Activated CD4-positive, alpha-beta T cell treated with anti-CD3 and anti-CD28 coated beads for 36 hours (primary cell): ENCODE results near the gene SHC3. TPM values are rescaled to one million over a fixed set of nuclear protein-coding genes. Genes with fewer than 3 reads are reported as not detected.
"Not testable (repeated sequence)": the region's sequence is repeated elsewhere in the genome, so short reads cannot be mapped to it uniquely, and the experiment has no call there.

ENCODE experiments used
- ATAC-seq: fragments of 200-7000 bp; cut with Tn5 transposase; one replicate; pipeline ENCODE4 v1.10.0; 2021; ENCODE audit warnings: mild to moderate bottlenecking, moderate library complexity
- CTCF ChIA-PET: fragments of 350-600 bp; sonication (Branson Sonifier 250); formaldehyde crosslinking; loops from one replicate; lab custom pipeline; 2021; ENCODE audit warnings: antibody characterized with exemption; lab: Charles Lee
- POLR2A ChIA-PET: fragments of 350-600 bp; sonication (Branson Sonifier 250); formaldehyde crosslinking; loops from one replicate; lab custom pipeline; 2021; ENCODE audit warnings: antibody characterized with exemption, inconsistent platforms; lab: Charles Lee
- DNase-seq: peaks from one replicate; pipeline ENCODE4 v3.0.0-alpha.2; 2020
- H3K27ac Mint-ChIP-seq: one replicate; pipeline ENCODE4 v1.8.0; 2021; ENCODE audit warnings: mixed read lengths
- H3K27me3 Mint-ChIP-seq: one replicate; pipeline ENCODE4 v1.8.0; 2021; ENCODE audit warnings: mixed read lengths
- H3K36me3 Mint-ChIP-seq: one replicate; pipeline ENCODE4 v1.8.0; 2021; ENCODE audit warnings: low read depth, mixed read lengths
- H3K4me1 Mint-ChIP-seq: one replicate; pipeline ENCODE4 v1.8.0; 2021; ENCODE audit warnings: mixed read lengths
- H3K4me3 Mint-ChIP-seq: one replicate; pipeline ENCODE4 v1.8.0; 2021; ENCODE audit warnings: mild to moderate bottlenecking, moderate library complexity, mixed read lengths
- H3K9me3 Mint-ChIP-seq: one replicate; pipeline ENCODE4 v1.8.0; 2021; ENCODE audit warnings: low read depth, mixed read lengths
- intact Hi-C, 2 experiments: fragments of 100-400 bp; cut with DNase I in 1 of 2; cut with micrococcal nuclease in 1 of 2; formaldehyde crosslinking; loops; one replicate each; pipeline versions ENCODE4 v1.14.2 to v1.15.1; 2022 to 2024; cut with DNase I, micrococcal nuclease
- total RNA-seq, 2 experiments: library from RNA; stranded (reverse); gene quantifications; one replicate each; pipeline ENCODE4 v1.2.3, GENCODE V29; 2021

The SHC3 gene
- total RNA-seq, 2 experiments from 2014 or later = not detected

DNA sequence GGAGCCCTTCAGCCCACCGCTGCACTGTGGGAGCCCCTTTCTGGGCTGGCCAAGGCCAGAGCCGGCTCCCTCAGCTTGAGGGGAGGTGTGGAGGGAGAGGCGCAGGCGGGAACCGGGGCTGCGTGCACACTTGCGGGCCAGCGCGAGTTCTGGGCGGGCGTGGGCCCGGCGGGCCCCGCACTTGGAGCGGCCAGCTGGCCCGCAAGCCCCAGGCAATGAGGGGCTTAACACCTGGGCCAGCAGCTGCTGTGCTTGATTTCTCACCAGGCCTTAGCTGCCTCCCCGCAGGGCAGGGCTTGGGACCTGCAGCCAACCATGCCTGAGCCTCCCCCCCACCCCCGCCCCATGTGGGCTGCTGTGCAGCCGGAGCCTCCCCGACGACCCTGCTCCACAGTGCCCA is 30.7 kb upstream of the SHC3 start:
- CTCF ChIA-PET = not testable (repeated sequence)

DNA sequence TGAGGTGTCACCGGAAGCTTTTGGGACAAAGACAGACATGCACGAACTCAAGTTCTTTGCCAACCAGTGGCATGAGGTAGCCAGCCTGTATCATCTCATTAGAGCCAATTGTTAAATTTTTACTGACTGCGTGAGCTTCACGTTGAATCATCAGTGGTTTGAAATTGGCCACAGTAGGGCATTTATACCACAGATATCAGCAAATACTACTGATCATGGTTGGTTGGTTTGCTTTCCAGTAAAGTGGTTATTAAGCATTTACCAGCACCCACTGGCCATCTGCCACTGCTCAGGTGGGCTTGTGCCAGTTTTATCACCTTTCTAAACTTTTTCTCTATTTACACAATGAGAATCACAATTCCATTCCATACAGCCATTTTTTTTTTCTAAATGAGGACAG is 28.4 kb upstream of the SHC3 start:
- ATAC-seq (no peak), DNase-seq (no peak)
- ChIA-PET POLR2A (no interaction called here), CTCF (interaction anchor here (0.9 kb wide), 1 partner anchor 14 kb away, joined by 3 read pairs; no protein-coding TSS in a partner anchor)
- H3K27ac Mint-ChIP-seq = no peak overlapping the region
- H3K9me3 Mint-ChIP-seq = peaks cover 6% of the 10 kb centered on the region
- H3K4me3 Mint-ChIP-seq = no peak overlapping the region
- H3K27me3 Mint-ChIP-seq = peaks cover 2% of the 10 kb centered on the region
- H3K4me1 Mint-ChIP-seq = no peaks in the 10 kb centered on the region
- intact Hi-C loops = no loop called here
- peaks cover under 1% of the 10 kb centered on the region for H3K36me3 Mint-ChIP-seq

More for the DNA sequence above, 30.7 kb upstream of the SHC3 start:
- H3K27ac Mint-ChIP-seq, DNase-seq, ATAC-seq, H3K4me1 Mint-ChIP-seq, H3K27me3 Mint-ChIP-seq, H3K9me3 Mint-ChIP-seq, H3K4me3 Mint-ChIP-seq, intact Hi-C loops, POLR2A ChIA-PET, H3K36me3 Mint-ChIP-seq: not testable (repeated sequence)

DNA sequence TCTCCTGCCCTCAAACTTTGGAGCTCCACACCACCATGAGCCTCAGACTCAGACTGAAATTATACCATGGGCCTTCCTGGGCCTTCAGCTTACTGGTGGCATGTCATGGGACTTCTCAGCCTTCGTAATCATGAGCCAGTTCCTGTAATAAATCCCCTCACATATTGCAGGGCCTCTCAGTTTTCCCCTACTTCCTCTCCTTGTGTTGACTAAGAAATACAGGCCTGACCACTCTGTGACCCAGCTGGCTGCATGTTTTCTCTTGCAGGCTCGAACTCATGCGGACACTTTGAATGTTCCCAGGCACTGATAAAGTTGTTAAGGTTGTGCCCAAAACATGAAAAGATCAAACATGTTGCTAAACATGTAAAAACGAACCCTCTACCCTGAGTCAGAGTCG is 26.2 kb upstream of the SHC3 start:
- Mint-ChIP-seq H3K4me3 (no peak overlapping the region), H3K27me3 (peaks cover 4% of the 10 kb centered on the region), H3K9me3 (peaks cover 14% of the 10 kb centered on the region), H3K36me3 (peaks cover 2% of the 10 kb centered on the region), H3K27ac (no peak overlapping the region), H3K4me1 (no peaks in the 10 kb centered on the region)
- ATAC-seq (no peak), DNase-seq (no peak)
- ChIA-PET CTCF (no interaction called here), POLR2A (no interaction called here)
- intact Hi-C loops = no loop called here

DNA sequence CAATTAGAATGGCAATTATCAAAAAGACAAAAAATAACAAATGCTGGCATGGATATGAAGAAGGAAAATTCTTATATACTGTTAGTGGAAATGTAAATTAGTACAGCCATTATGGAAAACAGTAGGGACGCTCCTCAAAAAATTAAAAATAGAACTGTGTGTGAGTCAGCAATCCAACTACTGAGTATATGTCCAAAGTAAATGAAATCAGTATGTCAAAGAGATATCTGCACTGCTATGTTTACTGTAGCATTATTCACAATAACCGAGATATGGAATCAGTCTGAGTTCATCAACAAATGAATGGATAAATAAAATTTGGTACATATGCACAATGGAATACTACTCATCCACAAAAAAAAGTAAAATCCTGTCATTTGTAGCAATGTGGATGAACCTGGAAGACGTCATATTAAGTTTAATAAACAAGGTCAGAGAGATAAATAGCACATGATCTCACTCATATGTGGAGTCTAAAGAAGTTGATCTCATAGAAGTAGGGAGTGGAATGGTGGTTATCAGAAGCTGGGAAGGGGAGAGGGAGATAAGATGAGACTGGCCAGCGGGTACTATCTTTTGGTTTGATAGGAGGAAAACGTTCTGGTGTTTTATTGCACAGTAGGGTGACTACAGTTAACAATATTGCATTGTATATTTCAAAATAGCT is 16.6 kb upstream of the SHC3 start:
- DNase-seq = no peak
- CTCF ChIA-PET = no interaction called here
- intact Hi-C loops = no loop called here
- POLR2A ChIA-PET = no interaction called here
- Mint-ChIP-seq H3K4me1 (no peaks in the 10 kb centered on the region), H3K9me3 (peaks cover 4% of the 10 kb centered on the region), H3K36me3 (no peaks in the 10 kb centered on the region), H3K27ac (no peak overlapping the region), H3K4me3 (no peak overlapping the region), H3K27me3 (peaks cover 14% of the 10 kb centered on the region)
- no peak for ATAC-seq

DNA sequence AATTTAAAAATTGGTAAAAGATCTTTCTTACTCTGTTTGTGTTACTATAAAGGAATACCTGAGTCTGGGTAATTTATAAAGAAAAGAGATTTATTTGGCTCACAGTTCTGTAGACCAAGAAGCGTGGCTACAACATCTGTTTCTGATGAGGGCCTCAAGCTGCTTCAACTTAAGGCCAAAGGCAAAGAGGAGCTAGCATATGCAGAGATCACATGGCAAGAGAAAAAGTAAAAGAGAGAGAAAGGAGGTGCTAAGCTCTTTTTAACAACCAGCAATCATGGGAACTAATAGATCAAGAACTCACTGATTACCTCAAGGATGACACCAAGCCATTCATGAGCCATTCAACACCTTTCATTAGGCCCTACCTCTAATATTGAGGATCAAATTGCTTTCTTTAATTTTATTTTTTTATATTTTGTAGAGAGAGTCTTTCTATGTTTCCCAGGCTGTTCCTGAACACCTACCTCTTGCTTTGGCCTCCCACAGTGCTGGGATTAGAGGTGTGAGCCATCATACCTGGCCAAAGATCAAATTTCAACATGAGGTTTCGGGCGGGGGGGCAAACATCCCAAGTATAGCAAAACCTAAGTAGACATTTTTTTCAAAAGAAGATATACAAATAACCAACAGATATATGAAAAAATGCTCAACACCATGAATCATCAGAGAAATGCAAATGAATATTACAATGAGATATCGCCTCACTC is 16.0 kb upstream of the SHC3 start:
- no peak overlapping the region for H3K27ac Mint-ChIP-seq
- peaks cover 3% of the 10 kb centered on the region for H3K9me3 Mint-ChIP-seq
- no peaks in the 10 kb centered on the region for H3K36me3 Mint-ChIP-seq
- POLR2A ChIA-PET = no interaction called here
- intact Hi-C loops = no loop called here
- DNase-seq (no peak), ATAC-seq (no peak)
- H3K4me3 Mint-ChIP-seq = no peak overlapping the region
- H3K27me3 Mint-ChIP-seq = peaks cover 14% of the 10 kb centered on the region
- CTCF ChIA-PET = interaction anchor here (0.6 kb wide), 1 partner anchor 760 kb away, joined by 3 read pairs; no protein-coding TSS in a partner anchor
- no peaks in the 10 kb centered on the region for H3K4me1 Mint-ChIP-seq

DNA sequence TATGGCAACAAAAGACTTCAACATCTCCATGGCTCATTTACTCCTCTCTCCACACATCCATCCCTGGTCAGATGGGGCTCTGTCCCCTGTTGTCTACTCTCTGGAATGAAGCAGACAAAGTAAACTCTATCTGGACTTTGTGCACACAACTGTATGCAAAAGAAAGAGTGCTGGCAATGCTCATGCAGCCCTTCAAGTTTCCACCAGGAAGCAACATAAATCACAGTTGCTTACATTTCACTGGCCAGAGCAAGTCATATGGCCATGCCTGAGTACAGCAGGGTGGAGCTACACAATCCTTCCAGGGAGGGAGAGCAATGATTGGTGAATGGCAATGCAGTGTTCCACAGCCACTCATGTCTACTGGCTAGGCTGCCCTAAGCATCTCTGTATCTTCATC is 12.4 kb upstream of the SHC3 start:
- H3K27ac Mint-ChIP-seq = no peak overlapping the region
- ATAC-seq (no peak), DNase-seq (no peak)
- H3K4me1 Mint-ChIP-seq = no peaks in the 10 kb centered on the region
- no peaks in the 10 kb centered on the region for H3K9me3 Mint-ChIP-seq
- intact Hi-C loops = no loop called here
- ChIA-PET CTCF (interaction anchor here (0.6 kb wide), 2 partner anchors 1170 to 1421 kb away, joined by 3 to 4 read pairs; no protein-coding TSS in a partner anchor), POLR2A (no interaction called here)
- no peaks in the 10 kb centered on the region for H3K36me3 Mint-ChIP-seq
- peaks cover 16% of the 10 kb centered on the region for H3K27me3 Mint-ChIP-seq
- no peak overlapping the region for H3K4me3 Mint-ChIP-seq

DNA sequence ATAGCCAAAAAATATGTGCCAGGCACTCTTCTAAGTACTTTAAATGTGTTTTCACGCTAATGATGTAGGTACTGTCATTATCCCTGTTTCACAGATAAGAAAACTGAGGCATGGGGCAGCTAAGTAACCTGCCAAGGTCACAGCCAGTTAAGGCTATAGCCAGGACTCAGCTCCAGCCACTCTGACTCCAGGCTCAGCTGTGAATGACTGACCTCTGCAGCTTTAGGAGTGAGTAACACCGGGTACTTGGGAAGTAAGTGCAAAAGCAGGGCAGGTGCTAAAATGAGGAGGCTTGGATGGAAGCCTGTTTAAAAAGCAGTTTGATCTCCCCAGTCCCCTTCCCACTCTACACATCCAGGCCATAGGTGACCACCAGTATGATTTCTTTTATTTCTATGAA is 10.6 kb upstream of the SHC3 start:
- Mint-ChIP-seq H3K4me1 (no peaks in the 10 kb centered on the region), H3K27ac (no peak overlapping the region), H3K36me3 (no peaks in the 10 kb centered on the region), H3K4me3 (no peak overlapping the region), H3K27me3 (peaks cover 16% of the 10 kb centered on the region), H3K9me3 (no peaks in the 10 kb centered on the region)
- ATAC-seq = no peak
- no peak for DNase-seq
- intact Hi-C loops = no loop called here
- CTCF ChIA-PET = no interaction called here
- POLR2A ChIA-PET = no interaction called here

DNA sequence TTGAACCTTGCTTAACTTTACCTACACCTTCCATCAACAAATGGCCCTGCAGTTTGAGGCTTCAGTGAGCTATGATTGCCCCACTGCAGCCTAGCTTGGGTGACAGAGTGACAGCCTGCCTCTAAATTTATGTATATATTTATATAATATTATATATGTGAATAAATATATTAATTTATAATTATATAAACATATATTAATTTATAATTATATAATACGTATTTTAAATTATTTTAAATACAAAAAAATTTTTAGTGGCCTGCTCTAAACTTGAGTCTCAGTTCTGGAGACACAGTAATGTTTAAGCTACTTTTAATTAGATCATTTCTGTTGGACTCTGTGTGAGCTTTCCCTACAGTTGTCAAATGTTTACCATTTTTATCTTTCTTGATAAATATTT is 9.3 kb upstream of the SHC3 start:
- Mint-ChIP-seq H3K36me3 (no peaks in the 10 kb centered on the region), H3K4me3 (no peak overlapping the region), H3K27ac (no peak overlapping the region), H3K27me3 (peaks cover 16% of the 10 kb centered on the region), H3K4me1 (no peaks in the 10 kb centered on the region), H3K9me3 (no peaks in the 10 kb centered on the region)
- intact Hi-C loops = no loop called here
- DNase-seq (no peak), ATAC-seq (no peak)
- POLR2A ChIA-PET = no interaction called here
- CTCF ChIA-PET = interaction anchor here (1.4 kb wide), 1 partner anchor 23 kb away, joined by 3 read pairs; no protein-coding TSS in a partner anchor

DNA sequence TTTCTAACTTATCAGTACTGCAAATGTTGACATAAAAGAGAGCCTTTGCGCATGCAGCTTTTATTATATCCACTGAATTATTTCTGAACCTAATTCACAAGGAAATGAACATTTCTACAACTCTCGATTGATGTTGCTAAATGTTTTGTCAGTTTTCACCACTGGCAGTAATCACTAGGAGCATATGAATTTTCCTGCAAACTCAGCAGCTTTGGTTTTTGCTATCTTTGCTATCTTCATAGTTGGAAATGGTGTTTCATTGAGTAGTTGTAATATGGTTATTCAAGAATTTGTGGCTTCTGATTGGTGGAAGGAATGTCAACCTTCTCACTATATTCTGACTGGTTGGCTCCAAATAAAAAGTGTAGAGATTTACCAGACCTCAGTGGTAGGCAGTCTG is 8.9 kb upstream of the SHC3 start:
- intact Hi-C loops = no loop called here
- no peaks in the 10 kb centered on the region for H3K9me3 Mint-ChIP-seq
- ATAC-seq (no peak), DNase-seq (no peak)
- no peaks in the 10 kb centered on the region for H3K4me1 Mint-ChIP-seq
- H3K27ac Mint-ChIP-seq = no peak overlapping the region
- CTCF ChIA-PET = interaction anchor here (1.4 kb wide), 1 partner anchor 23 kb away, joined by 3 read pairs; no protein-coding TSS in a partner anchor
- H3K27me3 Mint-ChIP-seq = peaks cover 18% of the 10 kb centered on the region
- H3K4me3 Mint-ChIP-seq = no peak overlapping the region
- POLR2A ChIA-PET = no interaction called here
- H3K36me3 Mint-ChIP-seq = no peaks in the 10 kb centered on the region

DNA sequence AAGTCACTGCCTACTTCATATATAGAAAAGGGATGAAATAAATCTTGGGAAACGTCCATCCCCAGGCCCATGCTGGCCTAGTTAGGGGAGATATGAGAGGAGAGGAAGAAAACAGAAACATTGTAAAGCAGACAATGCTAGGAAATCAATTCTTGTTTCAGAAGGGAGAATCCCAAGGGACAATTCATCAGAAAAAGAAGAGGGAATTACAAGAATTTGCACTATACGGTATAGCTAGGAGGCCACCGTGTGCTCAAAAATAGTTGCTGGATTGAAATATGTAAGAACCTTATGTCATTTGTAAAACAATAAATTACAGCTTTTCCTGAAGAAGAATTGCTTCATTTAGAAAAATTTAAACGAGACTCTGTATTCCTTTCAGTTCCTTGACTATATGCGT is 8.3 kb upstream of the SHC3 start:
- intact Hi-C loops = no loop called here
- H3K27me3 Mint-ChIP-seq = peaks cover 20% of the 10 kb centered on the region
- no peak overlapping the region for H3K27ac Mint-ChIP-seq
- H3K4me3 Mint-ChIP-seq = no peak overlapping the region
- no peaks in the 10 kb centered on the region for H3K9me3 Mint-ChIP-seq
- CTCF ChIA-PET = interaction anchor here (1.4 kb wide), 1 partner anchor 24 kb away, joined by 3 read pairs; no protein-coding TSS in a partner anchor
- DNase-seq = no peak
- no peaks in the 10 kb centered on the region for H3K4me1 Mint-ChIP-seq
- POLR2A ChIA-PET = no interaction called here
- H3K36me3 Mint-ChIP-seq = no peaks in the 10 kb centered on the region
- ATAC-seq = no peak

DNA sequence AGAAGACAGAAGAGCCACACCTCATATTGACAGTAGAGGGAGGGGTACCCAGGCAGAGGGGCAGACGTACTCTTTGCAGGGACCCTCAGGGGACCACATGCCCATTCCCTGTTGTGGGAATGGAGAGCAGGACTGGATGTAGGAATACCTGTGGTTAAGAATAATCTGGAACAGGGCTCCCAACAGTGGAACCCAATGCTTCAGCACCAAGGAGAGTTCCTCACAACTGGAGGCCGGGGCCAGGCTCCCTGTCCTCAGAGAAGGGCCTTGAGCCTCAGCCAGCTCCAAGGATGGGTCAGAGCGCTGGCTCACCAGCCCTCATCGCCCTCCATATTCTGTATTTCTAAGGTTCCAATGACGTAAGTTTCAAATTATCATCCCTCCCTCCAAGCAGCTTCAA is 7.4 kb upstream of the SHC3 start:
- intact Hi-C loops = no loop called here
- Mint-ChIP-seq H3K9me3 (no peaks in the 10 kb centered on the region), H3K4me1 (no peaks in the 10 kb centered on the region), H3K36me3 (no peaks in the 10 kb centered on the region), H3K27ac (no peak overlapping the region), H3K4me3 (no peak overlapping the region), H3K27me3 (peaks cover 22% of the 10 kb centered on the region)
- CTCF ChIA-PET = no interaction called here
- no peak for DNase-seq
- no peak for ATAC-seq
- POLR2A ChIA-PET = no interaction called here

DNA sequence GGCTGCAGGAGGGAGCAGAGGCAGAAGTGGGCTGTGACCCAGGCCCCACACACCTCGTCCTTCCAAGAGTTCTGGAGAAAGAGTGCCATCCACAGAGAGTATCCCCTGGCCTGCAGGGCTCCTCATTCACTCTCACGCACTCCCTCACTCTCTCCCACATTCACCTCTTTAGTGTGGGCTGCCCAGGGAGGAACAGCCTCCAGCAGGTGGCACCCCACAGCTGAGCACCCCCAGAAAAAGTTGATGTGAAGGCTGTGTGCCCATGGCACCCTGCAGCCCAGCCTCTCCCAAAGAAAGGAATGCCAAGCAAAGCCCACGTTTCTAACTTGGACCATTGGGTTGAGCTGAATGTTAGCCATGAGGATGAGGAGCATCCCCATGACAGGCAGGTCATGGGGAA is 4.5 kb upstream of the SHC3 start:
- ATAC-seq (no peak), DNase-seq (no peak)
- ChIA-PET POLR2A (no interaction called here), CTCF (interaction anchor here (1.3 to 1.7 kb wide), 2 partner anchors 10 to 79 kb away, joined by 3 to 4 read pairs; no protein-coding TSS in a partner anchor)
- Mint-ChIP-seq H3K36me3 (no peaks in the 10 kb centered on the region), H3K4me1 (peaks cover 24% of the 10 kb centered on the region), H3K27ac (no peak overlapping the region), H3K27me3 (peaks cover 26% of the 10 kb centered on the region), H3K9me3 (no peaks in the 10 kb centered on the region), H3K4me3 (no peak overlapping the region)
- intact Hi-C loops = loop anchor here (5.0 kb wide), 2 partner anchors 94 to 196 kb away; no protein-coding TSS in a partner anchor
